A549 (cell line): ENCODE data around the gene ADARB2. TPM values are rescaled to one million over a fixed set of nuclear protein-coding genes. Genes with fewer than 3 reads are reported as not detected.

Experiments used
- ATAC-seq, 2 experiments: fragments of 200-7000 bp in 1 of 2; fragments of >200 bp in 1 of 2; cut with Nextera tagmentation in 1 of 2; cut with Tn5 transposase in 1 of 2; 3 replicates each; pipeline versions ENCODE4 v1.8.0 to v1.9.1; 2018 to 2020; ENCODE audit warnings: mild to moderate bottlenecking in 1 of 2, moderate library complexity in 1 of 2
- CTCF ChIA-PET: fragments of 300-600 bp; sonication (Branson Sonifier 250); formaldehyde crosslinking; extraction: SDS; loops from one replicate; lab custom pipeline; 2021; ENCODE audit warnings: antibody characterized with exemption, inconsistent platforms; lab: Yijun Ruan, JAX
- POLR2A ChIA-PET: fragments of 350-600 bp; formaldehyde crosslinking; extraction: SDS; loops from one replicate; lab custom pipeline; 2021; ENCODE audit warnings: antibody characterized with exemption, inconsistent platforms; lab: Yijun Ruan, JAX
- DNase-seq, 2 experiments: peaks; one replicate each; pipeline versions ENCODE4 v3.0.0 to v3.0.0-alpha.2; 2011 to 2016; ENCODE audit warnings: low read depth in 1 of 2, low spot score in 1 of 2
- FAIRE-seq: peaks from 2 replicates; lab custom pipeline; 2011; peaks lifted over from hg19 to GRCh38; lab: Jason Lieb, UNC
- H3K27ac ChIP-seq, 2 experiments: fragments of >200 bp; sonication (Bioruptor Twin); formaldehyde crosslinking; 3 replicates each; pipeline ENCODE4 v1.5.1; 2016 to 2017
- H3K4me1 ChIP-seq: fragments of >200 bp; sonication (Bioruptor Twin); formaldehyde crosslinking; 3 replicates; pipeline ENCODE4 v1.6.1; 2016
- H3K4me2 ChIP-seq: fragments of >200 bp; sonication (Bioruptor Twin); formaldehyde crosslinking; 3 replicates; pipeline ENCODE4 v1.6.1; 2016
- H3K4me3 ChIP-seq: fragments of >200 bp; sonication (Bioruptor Twin); formaldehyde crosslinking; 3 replicates; pipeline ENCODE4 v1.5.1; 2016
- H3K9me3 ChIP-seq: fragments of >200 bp; sonication (Bioruptor Twin); formaldehyde crosslinking; 3 replicates; pipeline ENCODE4 v1.6.1; 2016
- CBX8 ChIP-seq: fragments of 200-600 bp; sonication (generic); IDR thresholded peaks from 2 replicates; pipeline ENCODE4 v1.6.1; 2016
- EHF ChIP-seq: fragments of 250-450 bp; sonication (Bioruptor Pico); IDR thresholded peaks from 2 replicates; pipeline ENCODE4 v1.5.0; 2020; ENCODE audit warnings: mild to moderate bottlenecking
- ELK1 ChIP-seq: fragments of 150-350 bp; IDR thresholded peaks from 2 replicates; pipeline ENCODE4 v1.6.1; 2014; ENCODE audit warnings: low read depth, mild to moderate bottlenecking, low read length
- EP300 ChIP-seq, 2 experiments: fragments of >200 bp; sonication (Bioruptor Twin); formaldehyde crosslinking; IDR thresholded peaks; 2 replicates in 1 of 2; 3 replicates in 1 of 2; pipeline ENCODE4 v1.6.1; 2016 to 2017
- ESRRA ChIP-seq: fragments of 150-350 bp; IDR thresholded peaks from 2 replicates; pipeline ENCODE4 v1.6.1; 2014; ENCODE audit warnings: mild to moderate bottlenecking, low read length, borderline replicate concordance
- FOXS1 ChIP-seq: fragments of 250-450 bp; sonication (Bioruptor Pico); IDR thresholded peaks from 2 replicates; pipeline ENCODE4 v1.5.0; 2020; ENCODE audit warnings: mild to moderate bottlenecking, moderate library complexity
- HDAC2 ChIP-seq: fragments of 200-600 bp; sonication (generic); IDR thresholded peaks from 2 replicates; pipeline ENCODE4 v1.6.1; 2016
- HES2 ChIP-seq: fragments of >200 bp; sonication (Bioruptor Twin); formaldehyde crosslinking; IDR thresholded peaks from 2 replicates; pipeline ENCODE4 v1.6.1; 2016
- HOXA7 ChIP-seq: fragments of 250-450 bp; sonication (Bioruptor Pico); IDR thresholded peaks from 2 replicates; pipeline ENCODE4 v1.5.0; 2020; ENCODE audit warnings: mild to moderate bottlenecking, moderate library complexity
- JUN ChIP-seq, 2 experiments: fragments of >200 bp; sonication (Bioruptor Twin); formaldehyde crosslinking; IDR thresholded peaks; 2 replicates in 1 of 2; 3 replicates in 1 of 2; pipeline ENCODE4 v1.6.1; 2016 to 2017
- KDM5A ChIP-seq: fragments of 200-600 bp; sonication (generic); IDR thresholded peaks from 2 replicates; pipeline ENCODE4 v1.6.1; 2016; ENCODE audit warnings: antibody characterized with exemption, mild to moderate bottlenecking
- MAX ChIP-seq: IDR thresholded peaks from 2 replicates; pipeline ENCODE4 v1.6.1; 2012
- NFE2L2 ChIP-seq: fragments of 150-350 bp; conservative IDR thresholded peaks from 2 replicates; pipeline ENCODE4 v1.6.1; 2014; ENCODE audit warnings: low read length
- POLR2AphosphoS2 ChIP-seq: conservative IDR thresholded peaks from 2 replicates; pipeline ENCODE4 v1.6.1; 2012; ENCODE audit warnings: low read length, improper control_type of control experiment, inconsistent platforms
- RAD21 ChIP-seq, 2 experiments: fragments of >200 bp in 1 of 2; sonication (Bioruptor Twin) in 1 of 2; formaldehyde crosslinking in 1 of 2; IDR thresholded peaks in 1 of 2; conservative IDR thresholded peaks in 1 of 2; 2 replicates in 1 of 2; 3 replicates in 1 of 2; pipeline ENCODE4 v1.6.1; 2012 to 2018; ENCODE audit warnings: inconsistent platforms in 1 of 2
- RARB ChIP-seq: fragments of 250-450 bp; sonication (Bioruptor Pico); IDR thresholded peaks from 2 replicates; pipeline ENCODE4 v1.8.0; 2021; ENCODE audit warnings: mild to moderate bottlenecking, moderate library complexity
- RCOR1 ChIP-seq: fragments of 150-350 bp; IDR thresholded peaks from 2 replicates; pipeline ENCODE4 v1.6.1; 2014; ENCODE audit warnings: antibody characterized with exemption, low read length, low read depth
- SMC3 ChIP-seq: fragments of >200 bp; sonication (Bioruptor Twin); formaldehyde crosslinking; IDR thresholded peaks from 3 replicates; pipeline ENCODE4 v1.6.1; 2018; ENCODE audit warnings: inconsistent platforms
- TP53 ChIP-seq: fragments of 250-450 bp; sonication (Bioruptor Pico); IDR thresholded peaks from 2 replicates; pipeline ENCODE4 v1.5.0; 2021; ENCODE audit warnings: mild to moderate bottlenecking, moderate library complexity
- USF2 ChIP-seq: fragments of 450-650 bp; IDR thresholded peaks from 2 replicates; pipeline ENCODE4 v1.6.1; 2014; ENCODE audit warnings: antibody characterized with exemption
- ZFP36 ChIP-seq: fragments of 450-650 bp; IDR thresholded peaks from 2 replicates; pipeline ENCODE4 v1.6.1; 2014; ENCODE audit warnings: borderline replicate concordance; ENCODE audit not compliant: partially characterized antibody
- WGBS: methylation state at CpG from one replicate; pipeline ENCODE4 v1.1.6; 2017; ENCODE audit errors: missing lambda C conversion rate; 5-methylcytosine and 5-hydroxymethylcytosine counted together
- polyA plus RNA-seq, 4 experiments: library from polyadenylated mRNA; depleted of rRNA in 3 of 4; stranded (reverse); fragments of >200 nt; fragmentation: RNase III in 1 of 4; extraction: RNeasy Plus Mini Kit Qiagen cat#74134 plus additional on column Dnase treatment in 1 of 4; gene quantifications; 2 replicates in 3 of 4; 3 replicates in 1 of 4; pipeline ENCODE4 v1.2.3, GENCODE V29; 2011 to 2017

Gene ADARB2
- polyA plus RNA-seq, 2 of the 4 experiments (the other 2 are of a cell fraction) = not detected

GRCh38 chr10:1381339-1381738 lies 356.0 kb downstream of the ADARB2 start:
- ChIA-PET CTCF (interaction anchor here (2.2 kb wide), 1 partner anchor 12 kb away, joined by 9 read pairs; no protein-coding TSS in a partner anchor), POLR2A (no interaction called here)
- TF ChIP-seq TP53 (CRISPR knock-in tag) = no peak
- no peak for TF ChIP-seq ELK1
- TF ChIP-seq RAD21 (conservative IDR thresholded peaks at IDR 0.05 in 1 of 2, IDR thresholded peaks at IDR 0.05 in 1 of 2) = no peak
- no peak for TF ChIP-seq USF2
- TF ChIP-seq POLR2AphosphoS2 = no peak
- no peak for TF ChIP-seq RARB
- TF ChIP-seq EHF (CRISPR knock-in tag) = no peak
- TF ChIP-seq RCOR1 = no peak
- no peak for TF ChIP-seq HOXA7 (CRISPR knock-in tag)
- Histone ChIP-seq H3K9me3 (peaks cover 9% of the 10 kb centered on the region; the same call in 1 of the 3 replicates), H3K4me1 (no peaks in the 10 kb centered on the region), H3K4me2 (no peak overlapping the region), H3K27ac (no peak overlapping the region), H3K4me3 (no peak overlapping the region)
- no peak for DNase-seq
- no peak for ATAC-seq
- 0% methylated on average over 5 of the region's 5 CpGs for WGBS
- no peak for FAIRE-seq

GRCh38 chr10:1380088-1380671 lies 357.1 kb downstream of the ADARB2 start:
- ChIA-PET POLR2A (no interaction called here), CTCF (interaction anchor here (2.2 kb wide), 1 partner anchor 11 kb away, joined by 9 read pairs; no protein-coding TSS in a partner anchor)
- peaks cover 4% of the 10 kb centered on the region; the same call in 1 of the 3 replicates for H3K9me3 ChIP-seq
- no peak overlapping the region for H3K27ac ChIP-seq
- no peak for FAIRE-seq
- no peak overlapping the region for H3K4me2 ChIP-seq
- ATAC-seq = peak in 1 of 2 experiments; percentile 30; a peak in 3 of 6 replicates
- no peaks in the 10 kb centered on the region for H3K4me1 ChIP-seq
- no peak for DNase-seq
- no peak overlapping the region for H3K4me3 ChIP-seq
- WGBS = 26% methylated on average over 16 of the region's 16 CpGs
- TF ChIP-seq CBX8 (no peak), EP300 (IDR thresholded peaks at IDR 0.05) (no peak), RAD21 (conservative IDR thresholded peaks at IDR 0.05 in 1 of 2, IDR thresholded peaks at IDR 0.05 in 1 of 2) (no peak), SMC3 (no peak), HDAC2 (no peak), JUN (IDR thresholded peaks at IDR 0.05) (no peak), MAX (no peak), HES2 (no peak), ESRRA (no peak), ELK1 (no peak), FOXS1 (CRISPR knock-in tag) (no peak), ZFP36 (no peak), NFE2L2 (no peak), KDM5A (no peak)
